BLaER1 (cell line): Measurements from ENCODE around the gene PDZK1IP1.

Source experiments
- H3K27ac ChIP-seq: shearing (Covaris generic); formaldehyde crosslinking; 2 replicates; pipeline ENCODE4 v1.8.1; 2022
- H3K27me3 ChIP-seq: shearing (Covaris generic); formaldehyde crosslinking; 2 replicates; pipeline ENCODE4 v1.8.1; 2022
- H3K36me3 ChIP-seq: shearing (Covaris generic); formaldehyde crosslinking; 2 replicates; pipeline ENCODE4 v1.8.1; 2022
- H3K4me1 ChIP-seq: shearing (Covaris generic); formaldehyde crosslinking; 2 replicates; pipeline ENCODE4 v1.8.1; 2022
- H3K4me2 ChIP-seq: shearing (Covaris generic); formaldehyde crosslinking; 2 replicates; pipeline ENCODE4 v1.8.1; 2022
- H3K4me3 ChIP-seq: shearing (Covaris generic); formaldehyde crosslinking; 2 replicates; pipeline ENCODE4 v1.8.1; 2022
- H3K9ac ChIP-seq: shearing (Covaris generic); formaldehyde crosslinking; 2 replicates; pipeline ENCODE4 v1.8.1; 2022
- H3K9me3 ChIP-seq: shearing (Covaris generic); formaldehyde crosslinking; 2 replicates; pipeline ENCODE4 v1.8.1; 2022
- H4K20me1 ChIP-seq: shearing (Covaris generic); formaldehyde crosslinking; 2 replicates; pipeline ENCODE4 v1.8.1; 2022
- Cebpa-rat ChIP-seq: shearing (Covaris generic); IDR thresholded peaks from 2 replicates; pipeline ENCODE4 v1.8.1; 2022

Gene PDZK1IP1

GRCh38 chr1:47229886-47230691 is 40.3 kb upstream of the PDZK1IP1 start:
- no peak overlapping the region for H3K4me2 ChIP-seq
- H3K27me3 ChIP-seq: peaks cover 100% of the 10 kb centered on the region

DNA sequence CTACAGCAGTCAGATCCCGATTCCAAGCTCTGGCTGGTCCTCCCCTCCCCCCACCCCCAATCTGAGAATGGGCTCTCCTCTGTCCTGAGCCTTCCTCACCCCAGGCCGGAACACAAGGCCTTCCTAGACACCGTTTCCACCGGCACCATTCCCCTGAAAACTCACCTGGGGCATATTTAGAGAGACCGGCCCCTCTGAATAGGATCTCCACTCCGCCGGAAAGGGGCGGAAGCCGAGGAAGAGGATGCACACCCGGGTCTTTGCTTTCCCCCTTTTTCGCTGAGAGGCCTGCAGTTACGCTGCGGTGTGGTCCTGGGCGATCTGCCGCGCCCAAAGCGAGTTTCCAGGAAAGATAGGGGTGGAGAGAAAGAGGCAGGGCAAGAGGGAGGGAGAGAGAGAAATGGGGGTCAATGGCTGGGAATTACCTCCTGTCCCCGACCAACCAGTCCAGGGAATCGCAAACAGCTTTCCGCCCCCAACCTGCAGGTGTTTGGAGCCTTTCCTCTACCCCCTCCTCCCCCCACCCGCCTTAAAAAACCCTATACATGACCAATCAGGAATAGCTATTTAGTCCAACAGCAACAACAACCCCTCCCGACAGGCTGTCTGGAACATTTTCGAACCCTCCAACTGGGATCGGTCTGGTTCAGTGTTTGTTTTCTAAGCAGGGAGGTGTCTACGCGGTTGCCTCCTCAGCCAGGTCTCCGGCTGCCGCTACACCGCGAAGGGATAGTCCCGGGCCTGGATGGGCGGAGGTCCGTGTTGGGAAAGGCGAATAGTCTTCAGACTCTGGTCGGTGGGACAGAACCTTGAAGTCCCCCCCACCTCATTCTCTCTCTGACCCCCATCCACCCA is 39.4 kb upstream of the PDZK1IP1 start:
- H3K4me2 ChIP-seq: no peak overlapping the region
- no peak overlapping the region for H3K9ac ChIP-seq
- H3K4me1 ChIP-seq: no peaks in the 10 kb centered on the region
- H3K4me3 ChIP-seq: no peak overlapping the region
- peaks cover 13% of the 10 kb centered on the region; the same call in 1 of the 2 replicates for H3K9me3 ChIP-seq
- no peaks in the 10 kb centered on the region for H3K36me3 ChIP-seq
- peaks cover 100% of the 10 kb centered on the region for H3K27me3 ChIP-seq
- peaks cover 44% of the 10 kb centered on the region for H4K20me1 ChIP-seq
- H3K27ac ChIP-seq: no peak overlapping the region
- TF ChIP-seq Cebpa-rat: no peak

More at GRCh38 chr1:47229886-47230691, 40.3 kb upstream of the PDZK1IP1 start:
- Histone ChIP-seq H4K20me1 (peaks cover 44% of the 10 kb centered on the region), H3K36me3 (no peaks in the 10 kb centered on the region), H3K27ac (no peak overlapping the region), H3K4me1 (peaks cover 2% of the 10 kb centered on the region), H3K9me3 (peaks cover 13% of the 10 kb centered on the region; the same call in 1 of the 2 replicates), H3K4me3 (no peak overlapping the region), H3K9ac (no peak overlapping the region)
- TF ChIP-seq Cebpa-rat: no peak

DNA sequence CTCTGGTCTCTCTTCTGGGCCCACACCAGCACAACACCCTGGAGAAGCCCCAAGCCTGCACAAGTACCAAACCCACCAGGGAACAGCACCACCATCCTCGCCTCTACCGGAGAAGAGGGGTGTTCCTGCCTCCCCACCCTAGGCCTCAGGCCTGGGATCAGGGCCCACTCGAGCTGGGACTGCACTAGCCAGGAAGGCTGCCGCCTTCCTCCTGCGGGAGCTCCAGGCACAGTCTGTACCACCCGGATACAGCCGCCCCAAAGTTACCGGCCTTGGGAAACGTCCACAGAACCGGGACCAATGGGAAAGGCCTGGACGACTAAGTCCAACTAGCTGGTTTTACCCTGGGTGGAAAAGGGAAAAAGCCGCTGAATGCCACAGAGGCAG is 38.8 kb upstream of the PDZK1IP1 start:
- Histone ChIP-seq H4K20me1 (peaks cover 44% of the 10 kb centered on the region), H3K4me2 (no peak overlapping the region), H3K4me1 (no peaks in the 10 kb centered on the region), H3K36me3 (no peaks in the 10 kb centered on the region), H3K9me3 (peaks cover 13% of the 10 kb centered on the region; the same call in 1 of the 2 replicates), H3K9ac (no peak overlapping the region), H3K27me3 (peaks cover 100% of the 10 kb centered on the region), H3K27ac (no peak overlapping the region), H3K4me3 (no peak overlapping the region)
- TF ChIP-seq Cebpa-rat: no peak

DNA sequence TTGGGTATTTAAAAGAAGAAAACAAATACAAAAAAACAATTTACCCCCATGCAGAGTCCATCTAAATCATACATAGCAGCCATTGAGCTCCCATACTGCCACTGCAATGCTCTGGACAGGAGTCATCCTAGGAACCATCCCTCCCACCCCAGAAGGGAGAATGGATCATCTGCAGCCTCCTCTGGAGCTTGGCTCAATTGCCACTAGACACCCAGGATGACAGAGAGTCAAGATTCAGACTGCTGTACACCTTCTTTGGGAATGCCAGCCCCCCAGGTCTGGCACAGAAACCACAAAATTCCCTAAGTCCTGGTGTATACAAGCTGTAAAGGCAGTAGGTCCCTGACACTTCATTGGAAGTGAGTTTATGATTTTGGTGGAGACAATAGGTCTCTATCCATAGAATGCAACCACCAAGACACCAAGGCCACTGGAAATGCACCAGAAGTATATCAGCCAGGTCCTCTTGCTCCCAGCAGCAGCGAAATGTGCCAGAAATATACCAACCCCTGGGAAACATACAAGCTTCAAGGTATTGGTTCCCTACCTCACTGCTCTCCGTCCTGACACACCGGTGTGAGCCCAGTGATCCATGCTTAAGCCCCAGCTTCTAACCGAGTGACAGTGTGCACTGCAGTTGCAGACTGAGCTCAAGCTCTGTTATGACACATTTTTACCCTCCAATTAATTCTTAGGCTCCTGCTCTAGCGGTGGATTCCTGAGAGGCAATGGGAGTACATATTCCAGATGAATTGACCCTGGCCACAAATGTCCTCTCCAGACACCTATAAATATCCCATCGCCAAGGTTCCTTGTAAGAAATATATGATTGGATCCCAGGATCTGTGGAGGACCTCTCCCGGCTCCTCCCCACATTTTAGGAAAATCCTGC is 37.8 kb upstream of the PDZK1IP1 start:
- Histone ChIP-seq H3K27me3 (peaks cover 100% of the 10 kb centered on the region), H3K36me3 (no peaks in the 10 kb centered on the region), H3K9me3 (peaks cover 13% of the 10 kb centered on the region; the same call in 1 of the 2 replicates)

DNA sequence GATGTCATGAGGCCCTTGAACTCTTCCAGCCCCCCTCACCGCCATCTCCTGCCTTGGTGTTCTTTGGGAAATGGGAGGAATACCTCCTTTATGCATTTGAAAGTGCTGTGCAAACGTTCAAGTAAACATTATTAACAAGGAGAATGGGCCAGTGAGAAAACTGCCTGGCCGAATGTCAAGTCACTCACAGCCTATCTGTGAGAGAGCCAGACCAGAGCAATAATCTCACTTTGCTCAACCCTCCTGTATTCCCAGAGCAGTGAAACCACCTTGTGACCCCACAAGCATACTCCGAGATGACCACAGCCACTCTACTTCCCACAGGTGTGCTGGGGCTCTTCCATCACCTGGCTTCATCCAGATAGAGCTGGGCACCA is 37.0 kb upstream of the PDZK1IP1 start:
- H3K36me3 ChIP-seq: no peaks in the 10 kb centered on the region
- H3K4me1 ChIP-seq: no peaks in the 10 kb centered on the region
- H3K27me3 ChIP-seq: peaks cover 96% of the 10 kb centered on the region
- H3K27ac ChIP-seq: no peak overlapping the region
- H3K9me3 ChIP-seq: peaks cover 12% of the 10 kb centered on the region; the same call in 1 of the 2 replicates
- peaks cover 44% of the 10 kb centered on the region for H4K20me1 ChIP-seq
- TF ChIP-seq Cebpa-rat: no peak
- no peak overlapping the region for H3K4me3 ChIP-seq
- no peak overlapping the region for H3K9ac ChIP-seq
- no peak overlapping the region for H3K4me2 ChIP-seq

More for the DNA sequence above, 37.8 kb upstream of the PDZK1IP1 start:
- peaks cover 44% of the 10 kb centered on the region for H4K20me1 ChIP-seq
- no peak overlapping the region for H3K9ac ChIP-seq
- H3K4me2 ChIP-seq: no peak overlapping the region
- TF ChIP-seq Cebpa-rat: no peak
- no peak overlapping the region for H3K27ac ChIP-seq
- no peaks in the 10 kb centered on the region for H3K4me1 ChIP-seq
- no peak overlapping the region for H3K4me3 ChIP-seq

GRCh38 chr1:47226121-47226838 is 36.4 kb upstream of the PDZK1IP1 start:
- peaks cover 90% of the 10 kb centered on the region for H3K27me3 ChIP-seq

DNA sequence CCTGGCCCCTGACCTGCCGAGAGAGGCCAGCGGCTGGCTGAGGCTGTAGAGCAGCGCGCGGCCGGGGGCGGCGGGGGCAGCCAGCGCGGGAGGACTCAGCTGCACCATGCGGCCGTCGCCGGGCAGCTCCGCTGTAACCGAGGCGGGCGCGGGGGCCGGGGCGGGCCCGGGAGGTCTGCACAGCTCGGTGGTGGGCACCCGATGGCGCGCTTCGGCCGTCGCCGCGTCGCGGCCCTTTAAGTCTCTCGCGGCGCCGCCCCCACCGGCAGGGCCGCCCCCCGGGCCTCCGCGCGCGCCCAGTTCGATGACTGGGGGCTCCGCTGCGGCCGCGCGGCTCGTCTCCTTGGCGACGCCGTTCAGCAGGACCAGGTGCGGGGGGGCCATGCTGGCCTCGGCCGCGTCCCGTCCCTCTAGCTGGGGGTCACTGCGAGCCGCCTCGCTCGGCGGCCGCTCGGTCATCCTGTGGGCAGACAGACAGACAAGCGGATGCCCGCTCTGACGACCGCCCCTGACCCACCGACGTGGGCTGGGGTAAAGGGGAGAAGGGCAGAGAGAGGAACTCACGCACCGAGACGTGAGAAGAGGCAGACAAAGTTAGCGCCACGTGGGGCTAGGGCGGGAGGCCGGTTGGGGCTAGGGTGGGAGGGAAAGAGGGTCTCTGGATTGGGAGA is 35.7 kb upstream of the PDZK1IP1 start:
- no peak for TF ChIP-seq Cebpa-rat
- Histone ChIP-seq H3K27me3 (peaks cover 83% of the 10 kb centered on the region), H3K9me3 (0 out of 2 replicates have a peak, but pooled peaks cover 2% of the 10 kb centered on the region)

More at GRCh38 chr1:47226121-47226838, 36.4 kb upstream of the PDZK1IP1 start:
- Histone ChIP-seq H4K20me1 (peaks cover 44% of the 10 kb centered on the region), H3K27ac (no peak overlapping the region), H3K4me2 (no peak overlapping the region), H3K9me3 (peaks cover 7% of the 10 kb centered on the region; the same call in 1 of the 2 replicates), H3K9ac (no peak overlapping the region), H3K36me3 (no peaks in the 10 kb centered on the region), H3K4me3 (no peak overlapping the region), H3K4me1 (no peaks in the 10 kb centered on the region)
- no peak for TF ChIP-seq Cebpa-rat

DNA sequence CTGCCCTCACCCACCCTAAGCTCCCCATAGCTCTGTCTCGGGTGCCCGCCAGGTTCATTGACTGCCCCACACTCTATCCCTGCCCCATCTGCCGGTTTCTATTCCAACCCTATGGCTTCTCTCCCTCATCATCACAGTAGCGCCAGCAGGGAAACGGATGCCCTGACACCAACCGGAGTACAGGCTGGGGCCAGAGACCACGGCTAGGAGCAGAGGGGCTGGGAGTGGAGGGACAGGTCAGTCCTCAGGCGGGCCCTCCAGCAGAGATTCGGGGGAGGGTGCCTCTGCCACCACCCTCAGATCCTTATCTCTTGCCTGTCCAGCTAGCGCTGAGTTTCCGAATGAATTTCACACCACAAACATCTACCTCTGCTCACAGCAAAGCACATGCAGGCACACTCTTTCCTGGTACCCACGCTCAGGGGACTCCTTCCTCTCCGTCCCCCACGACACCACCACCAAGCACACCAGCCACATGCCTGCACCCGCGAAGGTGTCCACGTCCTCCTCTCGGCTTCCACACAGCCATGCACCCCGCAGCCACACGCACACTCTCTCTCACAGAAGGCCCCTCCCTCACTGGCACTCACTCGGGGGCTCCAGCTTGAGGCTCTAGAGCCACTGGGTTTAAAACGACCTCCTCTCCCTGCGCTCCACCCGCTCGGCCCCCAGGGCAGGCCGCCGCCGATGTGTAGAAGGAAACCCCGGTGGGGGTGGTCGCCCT is 35.0 kb upstream of the PDZK1IP1 start:
- H3K9me3 ChIP-seq: no peaks in the 10 kb centered on the region
- no peak overlapping the region for H3K4me3 ChIP-seq
- H3K9ac ChIP-seq: no peak overlapping the region
- no peak for TF ChIP-seq Cebpa-rat
- H4K20me1 ChIP-seq: peaks cover 32% of the 10 kb centered on the region
- peaks cover 76% of the 10 kb centered on the region for H3K27me3 ChIP-seq
- H3K4me1 ChIP-seq: no peaks in the 10 kb centered on the region
- H3K4me2 ChIP-seq: no peak overlapping the region
- no peaks in the 10 kb centered on the region for H3K36me3 ChIP-seq
- H3K27ac ChIP-seq: no peak overlapping the region

More for the DNA sequence above, 35.7 kb upstream of the PDZK1IP1 start:
- no peaks in the 10 kb centered on the region for H3K36me3 ChIP-seq
- H3K4me2 ChIP-seq: no peak overlapping the region
- H3K9ac ChIP-seq: no peak overlapping the region
- H3K4me1 ChIP-seq: no peaks in the 10 kb centered on the region
- no peak overlapping the region for H3K4me3 ChIP-seq
- peaks cover 39% of the 10 kb centered on the region for H4K20me1 ChIP-seq
- no peak overlapping the region for H3K27ac ChIP-seq
